Stimulated activated CD8-positive, alpha-beta memory T cell treated with anti-CD3 and anti-CD28 coated beads, Interleukin-4, amount 100 ng/mL, for 48 hours (primary cell): Measurements from ENCODE around the gene PTPRCAP.
"Not testable (repeated sequence)": the region's sequence is repeated elsewhere in the genome, so short reads cannot be mapped to it uniquely, and the experiment has no call there.

ENCODE experiments used
- DNase-seq: peaks from one replicate; pipeline ENCODE4 v3.0.0-alpha.2; 2020

Gene PTPRCAP

DNA sequence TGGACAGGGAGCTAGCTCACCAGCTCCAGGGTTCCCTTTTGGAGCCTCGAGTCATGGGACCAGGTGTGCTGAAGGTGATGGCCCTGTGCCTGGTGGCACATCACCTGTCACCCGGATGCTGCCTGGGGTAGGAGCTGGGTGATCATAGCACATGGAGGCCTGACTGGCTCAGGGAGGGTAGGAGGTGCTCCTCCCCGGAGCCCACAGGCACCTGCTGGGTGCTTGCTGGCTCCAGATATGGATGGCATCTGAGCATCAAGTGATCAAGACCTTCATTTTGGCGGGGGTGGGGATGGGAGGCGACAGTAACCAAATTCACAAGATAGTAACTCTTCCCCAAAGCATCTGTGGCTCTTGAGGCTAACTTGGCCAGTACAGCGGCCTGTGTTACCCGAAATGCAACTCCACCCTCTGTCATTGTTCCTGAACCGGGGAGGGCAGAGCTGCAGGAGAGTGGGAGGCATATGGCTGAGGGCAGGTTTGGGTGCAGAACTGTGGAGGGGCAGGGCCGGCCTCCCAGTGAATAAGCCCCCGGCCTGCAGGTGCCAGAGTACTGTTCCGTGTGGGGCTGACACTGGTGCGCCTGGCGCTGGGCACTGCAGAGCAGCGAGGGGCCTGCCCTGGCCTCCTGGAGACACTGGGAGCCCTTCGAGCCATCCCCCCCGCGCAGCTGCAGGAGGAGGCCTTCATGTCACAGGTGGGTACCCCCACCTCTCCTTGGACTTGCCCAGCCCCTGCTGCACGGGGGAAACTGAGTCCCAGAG, 28.9 kb downstream of the PTPRCAP start:
- DNase-seq = no peak

DNA sequence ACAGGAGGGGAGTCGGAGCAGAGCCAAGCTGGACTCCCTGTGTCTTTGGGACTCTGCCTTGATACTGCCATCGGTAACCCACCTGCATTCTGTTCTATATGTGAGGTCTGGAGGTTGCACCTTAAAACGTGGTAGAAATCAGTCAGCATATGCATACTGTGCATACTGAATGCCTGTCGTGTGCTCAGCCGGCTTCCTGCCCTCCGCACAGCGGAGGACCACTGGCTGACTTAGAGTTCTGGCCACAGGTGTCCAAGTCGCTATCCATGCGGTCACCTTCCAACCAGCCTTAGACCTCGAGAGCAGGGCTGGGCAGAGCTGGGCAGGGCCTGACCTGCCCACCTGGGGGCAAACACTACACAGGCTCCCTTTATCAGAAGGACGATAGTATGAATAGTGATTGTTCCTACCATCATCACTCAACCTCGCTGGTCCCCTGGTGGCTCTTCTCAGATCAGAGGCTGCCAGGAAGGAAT, 29.8 kb downstream of the PTPRCAP start:
- DNase-seq = no peak

- no peak for DNase-seq
Observed at GRCh38 chr11:67406969-67407687, 30.4 kb downstream of the PTPRCAP start.

GRCh38 chr11:67406420-67406968, 31.0 kb downstream of the PTPRCAP start:
- no peak for DNase-seq

- DNase-seq = no peak
Observed at GRCh38 chr11:67405688-67406339, 31.7 kb downstream of the PTPRCAP start.

GRCh38 chr11:67405196-67405567, 32.3 kb downstream of the PTPRCAP start:
- DNase-seq = no peak

DNA sequence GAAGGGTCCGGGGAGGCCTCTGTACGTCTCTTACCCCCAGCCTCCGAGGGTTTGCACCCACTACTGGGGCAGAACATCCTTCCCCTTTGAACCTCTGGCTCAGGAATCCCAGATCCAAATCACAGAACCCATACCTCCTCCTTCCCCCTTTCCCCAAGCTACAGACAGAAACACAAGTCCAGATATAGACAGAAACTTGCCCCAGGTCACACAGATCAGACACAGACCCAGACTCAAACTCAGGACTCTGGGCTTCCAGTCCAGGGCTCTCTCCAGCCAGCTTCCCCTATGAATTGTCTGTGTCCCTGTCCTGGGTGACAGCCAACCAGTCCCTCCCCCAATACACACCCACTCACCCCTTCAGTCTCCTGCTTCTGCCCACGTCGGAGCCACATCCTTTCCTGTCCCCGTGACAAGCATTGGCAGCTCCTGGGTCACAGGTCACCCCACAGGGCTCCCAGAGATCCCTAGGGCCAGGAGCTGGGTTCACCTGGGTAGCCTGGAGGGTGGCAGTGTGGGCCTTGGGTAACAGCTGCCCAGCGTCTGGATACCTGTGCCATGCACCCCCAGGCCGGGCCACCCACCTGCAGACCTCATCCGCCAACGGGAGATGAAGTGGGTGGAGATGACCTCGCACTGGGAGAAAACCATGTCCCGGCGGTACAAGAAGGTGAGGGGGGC, 32.8 kb downstream of the PTPRCAP start:
- DNase-seq = peak; percentile 71

GRCh38 chr11:67403085-67403484, 34.4 kb downstream of the PTPRCAP start:
- not testable (repeated sequence) for DNase-seq

DNA sequence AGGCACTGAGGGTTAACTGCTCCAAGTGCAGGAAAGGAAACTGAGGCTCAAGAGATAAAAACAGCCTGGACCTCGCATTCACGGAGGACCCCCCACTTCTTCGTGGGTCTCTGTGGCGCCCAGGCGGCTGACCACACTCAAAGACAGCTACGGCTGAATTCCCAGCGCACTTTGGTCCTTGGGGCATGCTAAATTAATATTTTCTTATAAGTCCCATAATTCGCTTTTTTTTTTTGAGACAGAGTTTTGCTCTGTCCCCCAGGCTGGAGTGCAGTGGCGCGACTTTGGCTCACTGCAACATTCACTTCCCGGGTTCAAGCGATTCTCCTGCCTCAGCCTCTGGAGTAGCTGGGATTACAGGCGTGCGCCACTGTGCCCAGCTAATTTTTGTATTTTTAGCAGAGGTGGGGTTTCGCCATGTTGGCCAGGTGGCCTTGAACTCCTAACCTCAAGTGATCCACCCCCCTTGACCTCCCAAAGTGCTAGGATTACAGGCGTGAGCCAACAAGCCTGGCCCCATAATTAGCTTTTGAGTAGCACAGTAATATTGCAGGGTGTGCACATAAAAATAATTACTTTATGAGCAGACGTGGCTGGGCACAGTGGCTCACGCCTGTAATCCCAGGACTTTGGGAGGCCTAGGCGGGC, 35.2 kb downstream of the PTPRCAP start:
- not testable (repeated sequence) for DNase-seq

- DNase-seq = peak; percentile 92
Observed at GRCh38 chr11:67401495-67402191, 35.8 kb downstream of the PTPRCAP start, which contains the start of gene PPP1CA. PPP1CA (minus strand) TSS chr11:67401858; CDS start chr11:67401782, 76 bp downstream.

DNA sequence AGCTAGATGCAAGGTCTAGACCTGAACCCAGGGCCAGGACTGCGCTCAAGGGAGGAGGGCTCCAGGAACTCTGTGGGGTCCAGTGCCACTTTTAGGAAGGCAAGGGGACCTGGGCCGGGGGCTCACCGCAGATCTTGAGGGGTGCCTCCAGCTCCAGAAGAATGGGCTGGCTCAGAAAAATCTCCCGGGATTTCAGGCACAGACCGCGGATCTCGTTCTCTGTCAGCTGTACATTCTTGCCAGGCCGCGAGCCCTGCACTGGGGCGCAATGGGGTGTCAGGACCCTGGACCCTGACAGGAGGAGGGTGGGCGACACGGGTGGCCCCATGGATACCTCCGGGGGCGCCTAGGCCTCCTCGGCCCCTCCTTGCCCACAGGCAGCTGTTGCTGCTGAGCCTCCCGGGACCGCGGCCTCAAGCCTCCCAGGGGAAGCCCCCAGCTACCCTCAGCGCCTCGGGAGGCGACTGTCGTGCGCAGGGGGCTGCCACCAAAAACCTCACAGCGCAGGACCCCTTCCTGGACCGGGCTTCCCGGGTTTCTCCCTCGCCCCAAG, 36.5 kb downstream of the PTPRCAP start:
- DNase-seq = no peak

DNA sequence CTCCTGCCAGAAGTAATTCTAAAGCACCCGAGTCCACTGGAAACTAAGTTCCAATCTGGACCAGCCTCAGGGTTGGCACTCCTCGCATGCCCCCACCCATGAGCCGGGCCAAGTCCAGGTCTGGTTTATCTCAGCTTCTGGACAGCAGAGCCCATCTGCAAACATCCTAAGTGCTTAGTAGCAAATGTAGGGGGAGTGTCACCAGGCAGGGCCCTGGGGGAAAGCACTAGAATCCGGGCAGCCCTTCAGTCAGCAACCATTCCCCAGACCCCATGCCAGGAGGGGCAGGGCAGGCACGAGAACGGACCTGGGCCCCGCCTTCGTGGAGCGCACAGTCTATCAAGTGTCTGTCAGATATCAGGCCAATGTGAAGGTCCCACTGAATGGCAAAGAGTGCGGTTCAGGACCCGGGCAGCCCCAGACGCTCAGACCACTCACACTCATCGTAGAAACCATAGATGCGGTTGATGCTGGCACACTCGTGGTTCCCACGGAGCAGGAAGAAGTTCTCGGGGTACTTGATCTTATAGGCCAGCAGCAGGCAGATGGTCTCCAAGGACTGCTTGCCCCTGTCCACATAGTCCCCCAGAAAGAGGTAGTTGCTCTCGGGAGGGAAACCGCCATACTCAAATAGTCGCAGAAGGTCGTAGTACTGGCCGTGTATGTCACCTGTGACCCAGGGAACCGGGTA, 37.1 kb downstream of the PTPRCAP start:
- no peak for DNase-seq

- DNase-seq = no peak
Observed at GRCh38 chr11:67398661-67399563, 38.6 kb downstream of the PTPRCAP start.

- no peak for DNase-seq
Observed at GRCh38 chr11:67397986-67398660, 39.4 kb downstream of the PTPRCAP start.

DNA sequence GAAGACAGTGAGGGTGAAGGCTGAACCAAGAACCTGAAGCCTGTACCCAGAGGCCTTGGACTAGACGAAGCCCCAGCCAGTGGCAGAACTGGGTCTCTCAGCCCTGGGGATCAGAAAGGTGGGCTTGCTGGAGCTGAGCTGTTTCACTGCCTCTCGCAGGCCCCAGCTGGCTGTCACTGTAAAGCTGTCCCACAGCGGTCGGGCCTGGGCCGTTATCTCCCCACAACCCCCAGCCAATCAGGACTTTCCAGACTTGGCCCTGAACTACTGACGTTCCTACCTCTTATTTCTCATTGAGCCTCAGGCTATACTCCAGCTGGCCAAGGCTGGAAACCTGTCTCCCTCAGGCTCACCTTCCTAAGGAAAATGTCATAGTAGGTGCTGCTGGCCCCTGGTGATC, 39.9 kb downstream of the PTPRCAP start:
- DNase-seq = no peak

DNA sequence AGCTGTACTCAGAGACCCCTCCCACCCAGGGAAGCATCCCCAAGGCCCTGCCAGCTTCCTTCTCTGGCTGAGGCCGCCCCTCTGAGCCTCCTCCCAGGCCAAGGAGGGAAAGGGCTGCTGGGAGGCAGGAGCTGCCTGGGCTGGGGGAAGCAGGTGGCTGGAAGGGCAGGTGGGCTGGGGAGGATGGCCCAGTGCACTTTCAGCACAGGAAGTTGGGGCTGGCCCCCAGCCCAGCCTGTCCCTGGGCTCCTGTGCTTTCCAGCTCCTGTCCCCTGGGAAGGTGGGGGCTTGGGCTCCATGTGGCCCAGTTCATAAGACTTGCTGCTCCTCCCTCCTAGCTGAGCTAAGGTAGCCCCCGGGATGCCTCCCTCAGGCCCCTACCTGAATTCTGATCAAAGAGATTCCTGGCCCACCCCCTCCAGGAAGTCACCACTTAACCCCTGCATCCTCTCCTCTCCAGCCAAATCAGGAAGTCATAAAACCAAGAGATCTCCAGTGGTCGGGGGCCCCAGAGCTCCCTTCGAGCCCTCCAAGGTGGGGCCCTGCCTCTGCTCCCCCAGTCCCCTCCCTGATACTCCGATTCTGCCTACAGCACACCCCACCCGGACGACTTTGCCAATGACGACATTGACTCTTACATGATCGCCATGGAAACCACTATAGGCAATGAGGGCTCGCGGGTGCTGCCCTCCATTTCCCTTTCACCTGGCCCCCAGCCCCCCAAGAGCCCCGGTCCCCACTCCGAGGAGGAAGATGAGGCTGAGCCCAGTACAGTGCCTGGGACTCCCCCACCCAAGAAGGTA, 40.7 kb downstream of the PTPRCAP start:
- DNase-seq = no peak

- no peak for DNase-seq
Observed at GRCh38 chr11:67396259-67396581, 41.3 kb downstream of the PTPRCAP start.
